Pancreas (tissue), 10 donors: ENCODE data around the gene DDIAS. TPM values are rescaled to one million over a fixed set of nuclear protein-coding genes. Genes with fewer than 3 reads are reported as not detected.

Experiments used
- ATAC-seq, 4 donors: fragments of 200-7000 bp; cut with Tn5 transposase; one replicate each; pipeline versions ENCODE4 v1.8.0 to v1.9.1; 2020; ENCODE audit warnings: mild to moderate bottlenecking in 4 of 4, moderate library complexity in 4 of 4
- DNase-seq, 6 donors: peaks; one replicate each; pipeline ENCODE4 v3.0.0-alpha.2; 2020
- FAIRE-seq: peaks from 2 replicates; lab custom pipeline; 2012; peaks lifted over from hg19 to GRCh38; lab: Jason Lieb, UNC
- H3K27ac ChIP-seq, 4 donors: fragments of 200-600 bp; sonication (generic); 1 replicate in 3 of 4; 2 replicates in 1 of 4; pipeline versions ENCODE4 v1.5.0 to v1.8.0; 2020
- H3K27me3 ChIP-seq, 4 donors: fragments of 200-600 bp; one replicate each; pipeline ENCODE4 v1.8.0; 2021
- H3K36me3 ChIP-seq, 3 donors: fragments of 200-600 bp; sonication (generic) in 1 of 3; one replicate each; pipeline versions ENCODE4 v1.5.0 to v1.8.0; 2020 to 2021
- H3K4me1 ChIP-seq, 3 donors: fragments of 200-600 bp; one replicate each; pipeline ENCODE4 v1.8.0; 2021
- H3K4me3 ChIP-seq, 4 donors: fragments of 200-600 bp; sonication (generic) in 2 of 4; one replicate each; pipeline versions ENCODE4 v1.5.0 to v1.8.0; 2020 to 2021
- H3K9me3 ChIP-seq, 4 donors: fragments of 200-600 bp; one replicate each; pipeline ENCODE4 v1.8.0; 2021
- WGBS, 2 donors: extraction: QIAGEN DNeasy Blood & Tissue Kit; methylation state at CpG; one replicate each; pipeline ENCODE4 v1.1.7; 2013; 5-methylcytosine and 5-hydroxymethylcytosine counted together
- intact Hi-C, 3 donors: fragments of 100-400 bp; cut with DNase I; formaldehyde crosslinking; loops; one replicate each; pipeline versions ENCODE4 v1.11.1 to v1.14.2; 2022
- polyA plus RNA-seq, 2 donors: library from polyadenylated mRNA; stranded (reverse); fragments of 200-250 nt; gene quantifications; one replicate each; pipeline ENCODE4 v1.2.3, GENCODE V29; 2013
- total RNA-seq, 6 donors: library from RNA; stranded (reverse); fragmentation: NEBNext Ultra II Directional in 4 of 6; extraction: Animal tissue kit (Norgen Biotek cat#: 25700) in 4 of 6; gene quantifications; one replicate each; pipeline versions ENCODE4 v1.2.1 to v1.2.4, GENCODE V29; 2021 to 2023
- TF ChIP-seq, protein P1 (sequence below), 4 donors: fragments of 200-600 bp; sonication (generic) in 3 of 4; IDR thresholded peaks; one replicate each; pipeline versions ENCODE4 v1.5.0 to v1.8.0; 2021; ENCODE audit warnings: antibody characterized with exemption in 4 of 4
- donor health status: healthy with polysubstance abuse.
- donor health status: DM: no; HTN: no; CAD: no; lungs with moderate emphysema.
- donor health status: DM: no; HTN: no; CAD: no.
- donor health status: control.
- donor health status: control.
- donor health status: Bipolar disorder and iron deficiency.
- donor health status: DM: yes; HTN: yes; CAD: no.
- donor health status: DM: no; HTN: no; CAD: no.
- donor health status: DM: no; HTN: no; CAD: no.
- donor health status: DM: yes; HTN: yes; CAD: no.

DDIAS gene
- total and polyA plus RNA-seq, 8 donors = 0.11 to 0.89 (median 0.38) TPM; not detected in 1

DNA sequence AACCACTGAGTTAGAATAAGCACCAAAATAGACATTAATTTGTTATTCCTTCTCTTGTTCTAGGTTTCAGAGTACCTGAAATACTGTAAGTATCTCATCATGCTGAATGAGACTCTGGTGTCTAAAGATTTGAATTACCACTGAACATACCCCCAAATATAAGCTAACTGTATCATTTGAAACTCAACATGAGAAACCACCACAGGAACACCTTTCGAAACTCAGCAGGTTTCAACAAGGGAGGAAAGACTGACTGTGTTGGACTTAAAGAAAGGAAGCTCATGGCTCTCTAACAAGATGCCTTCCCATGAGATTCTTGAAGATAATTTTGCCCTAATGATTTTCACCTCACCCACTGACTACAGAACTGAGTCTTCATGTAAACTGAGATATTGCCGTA is 38.3 kb upstream of the DDIAS start:
- FAIRE-seq (no peak), ATAC-seq (no peak), DNase-seq (no peak)
- Histone ChIP-seq H3K36me3 (no peaks in the 10 kb centered on the region), H3K9me3 (no peaks in the 10 kb centered on the region), H3K4me1 (peaks cover 0 to 7% (median 4%) of the 10 kb centered on the region in 3 donors), H3K4me3 (no peak overlapping the region), H3K27me3 (no peaks in the 10 kb centered on the region), H3K27ac (no peak overlapping the region)
- intact Hi-C loops = loop anchor here in 1 of 3 donors (10.0 kb wide), 1 partner anchor 138 kb away; no protein-coding TSS in a partner anchor
- TF ChIP-seq, protein P1, sequence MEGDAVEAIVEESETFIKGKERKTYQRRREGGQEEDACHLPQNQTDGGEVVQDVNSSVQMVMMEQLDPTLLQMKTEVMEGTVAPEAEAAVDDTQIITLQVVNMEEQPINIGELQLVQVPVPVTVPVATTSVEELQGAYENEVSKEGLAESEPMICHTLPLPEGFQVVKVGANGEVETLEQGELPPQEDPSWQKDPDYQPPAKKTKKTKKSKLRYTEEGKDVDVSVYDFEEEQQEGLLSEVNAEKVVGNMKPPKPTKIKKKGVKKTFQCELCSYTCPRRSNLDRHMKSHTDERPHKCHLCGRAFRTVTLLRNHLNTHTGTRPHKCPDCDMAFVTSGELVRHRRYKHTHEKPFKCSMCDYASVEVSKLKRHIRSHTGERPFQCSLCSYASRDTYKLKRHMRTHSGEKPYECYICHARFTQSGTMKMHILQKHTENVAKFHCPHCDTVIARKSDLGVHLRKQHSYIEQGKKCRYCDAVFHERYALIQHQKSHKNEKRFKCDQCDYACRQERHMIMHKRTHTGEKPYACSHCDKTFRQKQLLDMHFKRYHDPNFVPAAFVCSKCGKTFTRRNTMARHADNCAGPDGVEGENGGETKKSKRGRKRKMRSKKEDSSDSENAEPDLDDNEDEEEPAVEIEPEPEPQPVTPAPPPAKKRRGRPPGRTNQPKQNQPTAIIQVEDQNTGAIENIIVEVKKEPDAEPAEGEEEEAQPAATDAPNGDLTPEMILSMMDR (IDR thresholded peaks at IDR 0.05) = no peak
- WGBS, 2 donors = 93 to 99% methylated on average over 2 of the region's 2 CpGs

DNA sequence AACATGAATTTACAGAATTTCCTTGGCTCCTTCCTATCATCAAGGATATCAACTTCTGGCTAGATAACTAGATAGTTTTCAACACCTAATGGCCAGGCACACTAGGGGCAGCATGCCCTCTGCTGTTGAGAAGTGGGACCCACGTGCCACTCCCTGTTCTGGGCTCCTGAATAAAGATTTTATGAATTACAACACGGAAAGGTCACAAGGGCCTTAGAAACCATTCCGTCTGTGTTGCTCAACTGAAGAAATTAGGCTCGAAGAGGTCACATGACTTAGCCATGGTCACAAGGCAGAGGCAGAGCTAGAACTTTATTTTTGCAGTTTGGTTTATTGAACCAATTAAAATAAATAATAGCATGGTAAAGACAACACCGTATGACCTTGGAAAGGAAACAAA is 37.3 kb upstream of the DDIAS start:
- TF ChIP-seq, protein P1 (IDR thresholded peaks at IDR 0.05) = peak in 3 of 4 donors; percentile 33 to 38 (median 34)
- ATAC-seq (peak; percentile 85 to 94 (median 92)), FAIRE-seq (no peak), DNase-seq (peak in 4 of 6 donors; percentile 17 to 48 (median 27))
- peaks cover 0 to 7% (median 4%) of the 10 kb centered on the region in 3 donors for H3K4me1 ChIP-seq
- intact Hi-C loops = loop anchor here in 1 of 3 donors (10.0 kb wide), 1 partner anchor 139 kb away; no protein-coding TSS in a partner anchor
- H3K27ac ChIP-seq = no peak overlapping the region
- WGBS, 2 donors = 6 to 9% methylated on average over 5 of the region's 5 CpGs
- H3K36me3 ChIP-seq = no peaks in the 10 kb centered on the region
- H3K27me3 ChIP-seq = no peaks in the 10 kb centered on the region
- H3K4me3 ChIP-seq = no peak overlapping the region
- no peaks in the 10 kb centered on the region for H3K9me3 ChIP-seq

DNA sequence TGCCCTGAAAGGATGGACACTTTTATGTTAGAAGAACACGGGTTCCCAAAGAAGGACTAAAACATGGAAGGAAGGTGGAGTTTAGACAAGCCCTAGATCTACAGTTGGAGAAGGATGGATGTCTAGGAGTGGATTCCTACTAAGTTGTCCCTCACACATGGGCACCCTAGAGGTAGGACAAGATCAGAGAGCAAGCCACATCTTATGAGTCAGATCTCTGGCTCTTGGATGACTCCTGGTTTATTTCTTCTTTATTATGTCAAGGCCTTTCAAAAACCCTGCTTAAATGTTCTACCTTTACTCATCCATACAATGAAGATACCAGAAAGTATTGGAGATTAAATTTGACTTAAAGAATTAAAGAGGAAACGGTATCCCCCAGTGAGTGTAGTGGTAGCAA is 35.7 kb upstream of the DDIAS start:
- WGBS, 2 donors = 84 to 90% methylated on average over 2 of the region's 2 CpGs
- FAIRE-seq = no peak
- Histone ChIP-seq H3K4me3 (no peak overlapping the region), H3K4me1 (peaks cover 0 to 7% (median 4%) of the 10 kb centered on the region in 3 donors), H3K27ac (no peak overlapping the region), H3K27me3 (no peaks in the 10 kb centered on the region), H3K36me3 (no peaks in the 10 kb centered on the region), H3K9me3 (no peaks in the 10 kb centered on the region)
- no peak for ATAC-seq
- no peak for DNase-seq
- TF ChIP-seq, protein P1 (IDR thresholded peaks at IDR 0.05) = no peak
- intact Hi-C loops = loop anchor here in 1 of 3 donors (10.0 kb wide), 1 partner anchor 141 kb away; no protein-coding TSS in a partner anchor

DNA sequence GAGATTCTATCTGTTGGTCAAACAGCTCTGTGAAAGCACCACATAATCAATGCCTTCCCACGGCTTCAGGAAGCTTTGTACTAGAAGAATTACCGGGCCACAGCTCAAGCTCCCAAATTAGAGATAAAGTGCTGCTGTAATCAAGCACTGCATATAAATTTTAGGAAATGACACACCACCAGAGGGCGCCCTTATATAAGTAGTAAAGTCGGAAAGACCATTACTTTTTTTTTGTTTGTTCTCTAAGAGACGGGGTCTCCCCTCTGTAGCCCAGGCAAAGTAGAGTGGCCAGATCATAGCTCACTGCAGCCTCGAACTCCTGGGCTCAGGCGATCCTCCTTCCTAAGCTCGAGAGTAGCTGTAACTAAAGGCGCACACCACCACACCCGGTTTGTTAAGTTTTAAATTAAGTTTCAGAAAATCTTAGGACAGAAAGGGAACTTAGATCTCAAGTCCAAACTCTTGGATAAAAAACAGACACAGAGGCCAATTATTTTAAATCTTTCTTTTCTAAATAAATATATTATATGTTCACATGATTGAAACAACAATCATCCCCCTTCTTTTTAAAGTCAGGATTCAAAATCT is 33.9 kb upstream of the DDIAS start:
- H3K4me1 ChIP-seq = peaks cover 0 to 7% (median 4%) of the 10 kb centered on the region in 3 donors
- no peaks in the 10 kb centered on the region for H3K27me3 ChIP-seq
- no peak for FAIRE-seq
- intact Hi-C loops = loop anchor here in 1 of 3 donors (10.0 kb wide), 1 partner anchor 143 kb away; no protein-coding TSS in a partner anchor
- DNase-seq = peak in 5 of 6 donors; percentile 43 to 74 (median 67)
- H3K4me3 ChIP-seq = peak overlapping the region in 1 of 4 donors; percentile 6
- no peaks in the 10 kb centered on the region for H3K36me3 ChIP-seq
- no peaks in the 10 kb centered on the region for H3K9me3 ChIP-seq
- TF ChIP-seq, protein P1 (IDR thresholded peaks at IDR 0.05) = peak; percentile 53 to 65 (median 60)
- peak; percentile 42 to 75 (median 72) for ATAC-seq
- 16 to 18% methylated on average over 10 of the region's 10 CpGs for WGBS, 2 donors
- no peak overlapping the region for H3K27ac ChIP-seq

DNA sequence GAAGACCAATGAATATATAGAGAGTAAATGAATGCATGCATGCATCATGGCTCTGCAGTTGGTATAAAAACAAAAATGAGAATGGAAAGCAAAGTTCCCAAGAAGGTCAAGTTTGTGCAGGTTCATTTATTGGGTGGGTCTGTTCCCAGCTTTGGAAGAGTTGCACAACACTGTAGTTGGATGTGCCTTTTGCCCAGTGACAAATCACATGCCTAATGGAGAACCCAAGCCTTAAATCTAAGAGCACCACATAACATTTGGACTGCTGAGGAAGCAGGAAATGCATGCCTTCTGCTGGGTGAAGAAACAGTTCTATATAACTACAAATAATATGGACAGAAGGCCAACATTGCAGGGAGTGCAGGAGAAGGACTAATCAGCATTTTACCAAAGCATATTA is 31.9 kb upstream of the DDIAS start:
- Histone ChIP-seq H3K27me3 (no peaks in the 10 kb centered on the region), H3K9me3 (no peaks in the 10 kb centered on the region), H3K4me3 (no peak overlapping the region), H3K36me3 (no peaks in the 10 kb centered on the region), H3K4me1 (no peaks in the 10 kb centered on the region), H3K27ac (no peak overlapping the region)
- no peak for DNase-seq
- peak in 3 of 4 donors; percentile 18 to 47 (median 30) for ATAC-seq
- intact Hi-C loops = loop anchor here in 1 of 3 donors (10.0 kb wide), 1 partner anchor 145 kb away; no protein-coding TSS in a partner anchor
- TF ChIP-seq, protein P1 (IDR thresholded peaks at IDR 0.05) = no peak
- no peak for FAIRE-seq
